Prostate gland (tissue), 2 donors: Measurements from ENCODE around the gene NUBPL.

ENCODE experiments used
- POLR2A ChIP-seq: fragments of 450-650 bp; IDR thresholded peaks from one replicate; pipeline ENCODE4 v1.6.1; 2016; ENCODE audit warnings: antibody characterized with exemption, mild to moderate bottlenecking
- POLR2AphosphoS5 ChIP-seq: sonication (generic); formaldehyde crosslinking; IDR thresholded peaks from one replicate; pipeline ENCODE4 v1.6.1; 2017; ENCODE audit warnings: antibody characterized with exemption
- TF ChIP-seq, protein P1 (sequence below), 4 experiments: fragments of 200-600 bp in 2 of 4; fragments of 450-650 bp in 2 of 4; sonication (generic) in 2 of 4; IDR thresholded peaks; 1 replicate in 3 of 4; 2 replicates in 1 of 4; pipeline ENCODE4 v1.5.1; 2016 to 2019; ENCODE audit warnings: antibody characterized with exemption in 4 of 4, mild to moderate bottlenecking in 2 of 4, moderate library complexity in 2 of 4

- TF ChIP-seq, protein P1, sequence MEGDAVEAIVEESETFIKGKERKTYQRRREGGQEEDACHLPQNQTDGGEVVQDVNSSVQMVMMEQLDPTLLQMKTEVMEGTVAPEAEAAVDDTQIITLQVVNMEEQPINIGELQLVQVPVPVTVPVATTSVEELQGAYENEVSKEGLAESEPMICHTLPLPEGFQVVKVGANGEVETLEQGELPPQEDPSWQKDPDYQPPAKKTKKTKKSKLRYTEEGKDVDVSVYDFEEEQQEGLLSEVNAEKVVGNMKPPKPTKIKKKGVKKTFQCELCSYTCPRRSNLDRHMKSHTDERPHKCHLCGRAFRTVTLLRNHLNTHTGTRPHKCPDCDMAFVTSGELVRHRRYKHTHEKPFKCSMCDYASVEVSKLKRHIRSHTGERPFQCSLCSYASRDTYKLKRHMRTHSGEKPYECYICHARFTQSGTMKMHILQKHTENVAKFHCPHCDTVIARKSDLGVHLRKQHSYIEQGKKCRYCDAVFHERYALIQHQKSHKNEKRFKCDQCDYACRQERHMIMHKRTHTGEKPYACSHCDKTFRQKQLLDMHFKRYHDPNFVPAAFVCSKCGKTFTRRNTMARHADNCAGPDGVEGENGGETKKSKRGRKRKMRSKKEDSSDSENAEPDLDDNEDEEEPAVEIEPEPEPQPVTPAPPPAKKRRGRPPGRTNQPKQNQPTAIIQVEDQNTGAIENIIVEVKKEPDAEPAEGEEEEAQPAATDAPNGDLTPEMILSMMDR (IDR thresholded peaks at IDR 0.05) = no peak
- no peak for TF ChIP-seq POLR2AphosphoS5
- no peak for TF ChIP-seq POLR2A
These were observed 325.1 kb downstream of the NUBPL start for GRCh38 chr14:31886156-31886835.
